ENCODE data around the gene TMPRSS11D.

DNA sequence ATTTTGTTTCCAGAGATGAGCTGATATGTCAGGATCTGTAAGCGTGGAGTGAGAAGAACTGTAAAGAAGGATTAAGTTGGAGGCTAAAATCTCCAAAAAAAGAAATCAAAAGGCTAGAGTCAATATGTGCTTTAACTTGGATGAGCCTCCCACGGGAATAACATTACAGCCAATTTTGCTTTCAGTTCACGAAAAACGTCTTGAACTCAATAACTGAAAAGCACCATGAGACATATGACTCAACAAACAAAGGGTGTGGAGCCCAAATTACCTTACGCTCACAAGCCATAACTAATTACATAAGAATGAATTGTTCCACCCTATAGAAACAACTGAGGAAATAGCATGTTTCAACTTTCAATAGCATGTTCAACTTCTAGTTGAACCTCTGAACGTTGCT is 22.3 kb downstream of the TMPRSS11D start:
- TF ChIP-seq, protein P1, sequence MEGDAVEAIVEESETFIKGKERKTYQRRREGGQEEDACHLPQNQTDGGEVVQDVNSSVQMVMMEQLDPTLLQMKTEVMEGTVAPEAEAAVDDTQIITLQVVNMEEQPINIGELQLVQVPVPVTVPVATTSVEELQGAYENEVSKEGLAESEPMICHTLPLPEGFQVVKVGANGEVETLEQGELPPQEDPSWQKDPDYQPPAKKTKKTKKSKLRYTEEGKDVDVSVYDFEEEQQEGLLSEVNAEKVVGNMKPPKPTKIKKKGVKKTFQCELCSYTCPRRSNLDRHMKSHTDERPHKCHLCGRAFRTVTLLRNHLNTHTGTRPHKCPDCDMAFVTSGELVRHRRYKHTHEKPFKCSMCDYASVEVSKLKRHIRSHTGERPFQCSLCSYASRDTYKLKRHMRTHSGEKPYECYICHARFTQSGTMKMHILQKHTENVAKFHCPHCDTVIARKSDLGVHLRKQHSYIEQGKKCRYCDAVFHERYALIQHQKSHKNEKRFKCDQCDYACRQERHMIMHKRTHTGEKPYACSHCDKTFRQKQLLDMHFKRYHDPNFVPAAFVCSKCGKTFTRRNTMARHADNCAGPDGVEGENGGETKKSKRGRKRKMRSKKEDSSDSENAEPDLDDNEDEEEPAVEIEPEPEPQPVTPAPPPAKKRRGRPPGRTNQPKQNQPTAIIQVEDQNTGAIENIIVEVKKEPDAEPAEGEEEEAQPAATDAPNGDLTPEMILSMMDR (tag by site-specific recombination; IDR thresholded peaks at IDR 0.05): no peak
- TF ChIP-seq, protein P2, sequence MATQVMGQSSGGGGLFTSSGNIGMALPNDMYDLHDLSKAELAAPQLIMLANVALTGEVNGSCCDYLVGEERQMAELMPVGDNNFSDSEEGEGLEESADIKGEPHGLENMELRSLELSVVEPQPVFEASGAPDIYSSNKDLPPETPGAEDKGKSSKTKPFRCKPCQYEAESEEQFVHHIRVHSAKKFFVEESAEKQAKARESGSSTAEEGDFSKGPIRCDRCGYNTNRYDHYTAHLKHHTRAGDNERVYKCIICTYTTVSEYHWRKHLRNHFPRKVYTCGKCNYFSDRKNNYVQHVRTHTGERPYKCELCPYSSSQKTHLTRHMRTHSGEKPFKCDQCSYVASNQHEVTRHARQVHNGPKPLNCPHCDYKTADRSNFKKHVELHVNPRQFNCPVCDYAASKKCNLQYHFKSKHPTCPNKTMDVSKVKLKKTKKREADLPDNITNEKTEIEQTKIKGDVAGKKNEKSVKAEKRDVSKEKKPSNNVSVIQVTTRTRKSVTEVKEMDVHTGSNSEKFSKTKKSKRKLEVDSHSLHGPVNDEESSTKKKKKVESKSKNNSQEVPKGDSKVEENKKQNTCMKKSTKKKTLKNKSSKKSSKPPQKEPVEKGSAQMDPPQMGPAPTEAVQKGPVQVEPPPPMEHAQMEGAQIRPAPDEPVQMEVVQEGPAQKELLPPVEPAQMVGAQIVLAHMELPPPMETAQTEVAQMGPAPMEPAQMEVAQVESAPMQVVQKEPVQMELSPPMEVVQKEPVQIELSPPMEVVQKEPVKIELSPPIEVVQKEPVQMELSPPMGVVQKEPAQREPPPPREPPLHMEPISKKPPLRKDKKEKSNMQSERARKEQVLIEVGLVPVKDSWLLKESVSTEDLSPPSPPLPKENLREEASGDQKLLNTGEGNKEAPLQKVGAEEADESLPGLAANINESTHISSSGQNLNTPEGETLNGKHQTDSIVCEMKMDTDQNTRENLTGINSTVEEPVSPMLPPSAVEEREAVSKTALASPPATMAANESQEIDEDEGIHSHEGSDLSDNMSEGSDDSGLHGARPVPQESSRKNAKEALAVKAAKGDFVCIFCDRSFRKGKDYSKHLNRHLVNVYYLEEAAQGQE (tag by site-specific recombination; IDR thresholded peaks at IDR 0.05): no peak
- TF ChIP-seq ZNF664 (tag by site-specific recombination; IDR thresholded peaks at IDR 0.05) (no peak), HOXA7 (CRISPR knock-in tag; IDR thresholded peaks at IDR 0.05; ENCODE audit: borderline replicate concordance) (no peak), YY1 (tag by site-specific recombination; IDR thresholded peaks at IDR 0.05) (no peak), ZFP37 (tag by site-specific recombination; IDR thresholded peaks at IDR 0.05) (no peak), ZNF585B (tag by site-specific recombination; IDR thresholded peaks at IDR 0.05) (no peak)

All from HEK293 (cell line).